Endometrial microvascular endothelial cells (primary cell): ENCODE results near the gene ASCC3. TPM values are rescaled to one million over a fixed set of nuclear protein-coding genes. Genes with fewer than 3 reads are reported as not detected.

Source experiments
- in situ Hi-C: cut with HindIII; loops from 2 replicates; pipeline ENCODE4 v1.10.0; 2017; ENCODE audit warnings: low sequenced_read_pairs, low pct_unique_long_range_greater_than_20kb; ENCODE audit errors: inconsistent ontology term
- total RNA-seq: library from RNA; depleted of rRNA; stranded (reverse); fragments of >200 nt; gene quantifications from one replicate; pipeline ENCODE4 v1.2.3, GENCODE V29; 2015; ENCODE audit errors: inconsistent ontology term

ASCC3 gene
- total RNA-seq, 1 donor from 2014 or later = 72.8 TPM

DNA sequence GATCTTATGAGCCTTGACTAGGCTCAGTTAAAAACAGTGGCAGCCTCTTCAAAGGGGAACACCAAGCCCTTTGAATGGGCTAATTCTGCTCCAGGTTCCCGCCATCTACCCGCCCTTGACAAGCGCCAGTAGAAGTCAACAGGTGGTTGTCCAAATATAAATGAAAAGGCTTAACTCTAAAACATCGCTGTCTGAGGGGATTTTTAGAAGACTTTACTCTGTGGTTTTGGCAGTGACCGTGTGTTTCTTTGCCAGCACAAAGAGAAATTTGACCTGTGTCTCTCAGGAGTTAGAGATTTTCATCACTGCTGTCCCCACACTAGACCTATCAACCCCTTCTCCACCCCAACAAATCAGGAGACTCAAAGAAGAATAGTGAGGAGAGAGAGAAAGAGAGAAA lies 396.7 kb downstream of the ASCC3 start:
- in situ Hi-C loops = no loop called here

GRCh38 chr6:100482698-100483097 lies 398.4 kb downstream of the ASCC3 start:
- in situ Hi-C loops = no loop called here

- in situ Hi-C loops = no loop called here
Observed at GRCh38 chr6:100479179-100480035, 401.7 kb downstream of the ASCC3 start.

DNA sequence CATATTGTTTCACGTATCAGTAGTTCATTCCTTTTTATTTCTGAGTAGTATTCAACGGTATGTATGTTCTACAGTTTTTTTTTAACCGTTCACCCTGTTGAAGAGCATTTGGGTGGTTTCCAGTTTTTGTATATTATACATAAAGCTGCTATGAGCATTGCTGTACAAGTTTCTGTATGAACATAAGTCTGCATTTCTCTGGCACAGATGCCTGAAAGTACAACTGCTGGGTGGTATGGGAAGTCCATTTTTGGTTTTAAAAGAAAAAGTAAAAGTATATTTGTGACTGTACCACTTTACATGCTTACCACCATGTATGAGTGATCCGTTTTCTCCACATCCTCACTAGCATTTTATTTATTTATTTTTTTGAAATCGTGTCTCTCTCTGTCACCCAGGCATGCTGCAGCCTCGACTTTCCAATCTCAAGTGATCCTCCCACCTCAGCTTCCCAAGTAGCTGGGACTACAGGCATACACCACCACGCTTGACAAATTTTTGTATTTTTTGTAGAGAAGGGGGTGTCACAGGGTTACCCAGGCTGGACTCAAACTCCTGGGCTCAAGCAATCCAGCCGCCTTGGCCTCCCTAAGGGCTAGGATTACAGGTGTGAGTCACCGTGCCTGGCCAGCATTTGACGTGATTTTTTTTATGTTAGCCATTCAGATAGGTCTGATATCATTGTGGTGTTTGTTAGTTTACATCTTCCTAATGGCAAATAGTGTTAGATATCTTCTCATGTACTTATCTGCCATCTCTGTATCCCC lies 405.4 kb downstream of the ASCC3 start:
- in situ Hi-C loops = no loop called here

- in situ Hi-C loops = loop anchor here (25.0 kb wide), 2 partner anchors 186 to 361 kb away; no protein-coding TSS in a partner anchor
Observed at GRCh38 chr6:100473182-100473581, 407.9 kb downstream of the ASCC3 start.

GRCh38 chr6:100472674-100473073 lies 408.5 kb downstream of the ASCC3 start:
- in situ Hi-C loops = loop anchor here (25.0 kb wide), 2 partner anchors 185 to 360 kb away; no protein-coding TSS in a partner anchor

DNA sequence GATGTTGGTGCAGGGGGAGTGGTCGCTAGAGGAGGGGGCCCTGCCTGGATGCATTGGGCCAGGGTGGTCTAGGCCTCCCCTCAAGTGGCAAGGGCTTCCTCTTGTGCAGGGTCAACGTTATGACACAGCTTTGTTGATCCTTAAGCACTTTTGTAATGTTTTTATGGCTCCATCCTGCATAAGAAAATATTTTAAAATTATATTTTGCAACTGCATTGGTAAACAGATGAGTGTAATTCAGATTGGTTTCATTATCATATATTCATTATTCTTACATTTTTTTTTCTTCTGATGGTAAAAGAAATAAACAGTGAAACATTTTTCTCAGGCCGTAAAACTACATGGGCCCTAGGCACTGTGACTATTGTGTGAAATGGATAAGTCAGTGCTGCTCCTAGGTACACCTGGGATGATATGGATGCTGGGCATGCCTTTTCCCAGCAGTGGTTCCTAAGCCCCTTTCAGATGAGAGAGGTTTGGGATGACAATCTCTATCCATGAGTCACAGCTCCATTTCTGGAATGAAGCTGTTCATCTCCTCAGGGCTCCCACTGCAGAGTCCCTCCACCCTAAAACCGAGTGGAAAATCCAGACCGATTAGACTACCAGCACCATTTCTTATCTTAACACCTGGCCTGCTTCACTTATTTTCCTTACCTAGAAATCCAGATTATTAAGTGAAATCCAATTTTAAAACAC lies 410.6 kb downstream of the ASCC3 start:
- in situ Hi-C loops = loop anchor here (25.0 kb wide), 2 partner anchors 183 to 358 kb away; no protein-coding TSS in a partner anchor

DNA sequence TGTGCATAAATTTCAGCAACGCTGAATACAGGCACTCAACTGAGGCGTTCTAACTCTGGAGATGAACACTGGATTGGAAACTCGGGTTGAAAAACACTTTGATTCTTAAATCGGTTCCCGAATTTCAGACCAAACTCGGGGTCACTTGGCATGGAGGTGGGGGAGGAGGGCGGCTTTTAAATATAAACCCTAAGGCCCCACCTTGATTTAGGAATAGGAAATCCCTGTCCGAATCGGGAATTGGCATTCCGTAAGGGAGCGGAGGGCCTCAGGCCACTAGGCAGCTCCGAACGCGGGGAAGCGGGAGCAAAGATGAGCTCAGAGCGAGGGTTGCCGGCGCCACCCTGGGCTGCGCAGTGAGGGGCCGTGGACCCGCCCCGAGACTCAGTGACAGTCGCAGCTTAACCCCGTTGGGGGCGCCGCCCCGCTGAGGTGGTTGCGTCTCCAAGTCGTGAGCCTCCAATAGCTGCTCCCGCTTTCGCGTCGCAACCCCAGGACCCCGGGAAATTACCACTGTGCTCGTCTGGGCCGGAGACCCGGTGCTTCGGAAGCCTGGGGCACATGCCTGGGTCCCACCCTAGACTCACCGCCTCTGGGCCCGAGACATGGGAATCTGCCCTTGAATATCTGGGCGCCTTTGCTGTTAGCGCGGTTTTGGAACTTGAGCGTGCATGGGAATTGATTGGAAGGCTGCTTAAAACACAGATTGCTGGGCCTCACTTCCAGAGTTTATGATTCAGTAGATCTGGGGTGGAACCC lies 411.8 kb downstream of the ASCC3 start:
- in situ Hi-C loops = loop anchor here (10.0 to 25.0 kb wide), 3 partner anchors 74 to 357 kb away; no protein-coding TSS in a partner anchor

DNA sequence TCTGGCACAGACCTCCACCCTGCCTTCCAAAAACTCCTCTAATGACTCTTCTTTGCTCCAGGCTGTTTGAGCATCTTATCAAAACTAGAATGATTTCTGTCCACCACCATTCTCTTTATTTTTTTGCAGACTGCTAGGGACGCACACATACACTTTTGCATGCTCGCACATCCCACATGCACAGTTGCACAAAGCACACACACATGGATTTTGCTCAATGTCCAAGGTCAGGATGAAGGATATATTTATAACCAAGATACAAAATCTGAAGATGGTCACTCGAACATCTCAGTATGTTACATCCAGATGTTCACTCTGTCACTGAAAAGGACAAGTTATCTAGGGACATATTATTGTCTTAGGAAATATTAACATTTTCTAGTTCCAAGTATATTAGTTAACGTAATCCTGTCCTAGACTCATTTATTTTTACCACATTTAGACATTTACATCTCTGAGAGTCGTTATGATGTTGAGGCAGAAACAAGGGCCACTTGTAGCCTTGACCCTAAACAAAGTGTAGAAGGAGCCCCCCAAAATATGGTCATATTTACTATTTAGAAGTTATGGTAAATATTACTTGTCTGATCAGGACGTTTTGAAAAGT lies 413.0 kb downstream of the ASCC3 start:
- in situ Hi-C loops = loop anchor here (10.0 to 25.0 kb wide), 3 partner anchors 73 to 356 kb away; no protein-coding TSS in a partner anchor

- in situ Hi-C loops = loop anchor here (10.0 to 25.0 kb wide), 3 partner anchors 73 to 355 kb away; no protein-coding TSS in a partner anchor
Observed at GRCh38 chr6:100467129-100468015, 413.8 kb downstream of the ASCC3 start.

GRCh38 chr6:100466410-100467128 lies 414.6 kb downstream of the ASCC3 start:
- in situ Hi-C loops = loop anchor here (10.0 to 25.0 kb wide), 3 partner anchors 72 to 354 kb away; no protein-coding TSS in a partner anchor

DNA sequence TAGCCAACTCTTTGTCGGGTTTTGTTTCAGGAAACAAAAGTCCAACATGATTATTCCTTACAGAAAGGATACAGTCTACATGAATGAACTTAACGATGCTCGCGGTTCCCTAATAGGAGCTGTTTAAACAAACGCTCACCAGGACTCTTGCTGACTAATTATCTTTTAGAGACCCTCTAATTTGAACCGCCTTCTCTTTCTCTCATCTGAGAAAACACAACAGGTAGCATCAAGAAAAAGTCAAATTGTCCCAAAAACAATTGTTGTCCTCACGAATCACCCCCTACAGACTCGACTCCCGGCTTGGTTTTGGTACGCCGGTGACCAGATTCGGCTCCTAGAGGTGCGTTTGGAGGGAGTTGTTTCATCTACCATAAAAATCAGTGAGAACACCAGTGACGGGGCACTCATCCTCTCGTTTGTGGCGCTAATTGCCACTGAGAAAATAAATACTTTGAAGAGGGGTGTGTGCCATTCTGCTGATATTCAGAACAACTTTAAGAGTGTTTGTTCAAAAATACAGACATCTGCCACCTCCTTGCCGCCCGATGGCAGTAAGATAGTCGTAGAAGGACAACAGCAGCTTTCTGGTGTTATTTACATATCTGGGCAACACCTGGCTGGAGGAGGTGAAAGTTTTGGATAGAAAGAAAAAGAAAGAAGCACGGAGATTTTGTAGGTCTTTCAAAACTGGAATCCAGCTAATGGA lies 415.3 kb downstream of the ASCC3 start:
- in situ Hi-C loops = loop anchor here (10.0 to 25.0 kb wide), 3 partner anchors 71 to 354 kb away; no protein-coding TSS in a partner anchor

DNA sequence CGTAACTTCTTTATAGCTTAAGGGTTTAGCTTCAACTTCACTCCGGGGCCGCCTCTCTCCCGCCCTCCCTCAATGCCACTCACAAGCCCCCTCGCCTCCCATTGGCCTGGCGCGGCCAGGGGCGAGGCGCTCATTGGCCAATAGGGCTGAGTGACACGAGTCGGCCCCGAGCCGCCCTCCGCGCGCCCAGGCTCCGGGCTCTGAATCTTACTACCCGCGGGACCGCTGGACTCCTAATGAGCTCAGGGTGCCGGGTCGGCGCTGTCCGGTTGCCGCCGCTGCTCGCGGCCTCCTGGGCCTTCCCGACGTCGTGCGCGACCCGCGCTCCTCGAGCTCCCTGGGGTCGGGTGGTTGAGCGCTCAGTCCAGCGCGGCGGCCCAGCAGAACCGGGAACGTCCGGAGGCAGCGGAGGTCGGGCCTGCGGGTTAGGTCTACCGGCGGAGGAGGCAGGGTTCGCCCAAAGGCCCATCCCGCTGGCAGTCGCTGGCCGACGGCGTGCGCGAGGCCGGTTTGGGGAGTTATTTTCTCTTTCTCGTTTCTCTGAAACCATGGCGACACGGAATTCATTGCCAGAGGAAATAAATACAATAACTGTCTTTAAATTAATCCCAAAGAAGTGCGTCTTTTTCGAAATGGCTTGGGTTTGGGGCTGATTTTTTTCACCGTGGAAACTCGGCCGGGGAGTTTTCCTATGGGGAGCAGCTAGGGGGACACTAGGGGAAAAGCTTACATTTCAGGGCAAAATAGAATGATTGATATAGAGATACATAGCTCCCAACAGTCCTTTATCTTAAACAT lies 416.0 kb downstream of the ASCC3 start, which contains the start of gene SIM1:
Gene SIM1, minus strand, starts transcription at position 19 of the 798 bp plus-strand sequence. CDS start 1,453 bp downstream, outside the sequence.
- in situ Hi-C loops = loop anchor here (10.0 to 25.0 kb wide), 3 partner anchors 70 to 353 kb away; no protein-coding TSS in a partner anchor

- in situ Hi-C loops = loop anchor here (10.0 to 25.0 kb wide), 3 partner anchors 70 to 352 kb away; no protein-coding TSS in a partner anchor
Observed at GRCh38 chr6:100464162-100464851, 416.8 kb downstream of the ASCC3 start.
